GM23248 (cell line): Measurements from ENCODE around the gene SPINK7.

Experiments used
- EZH2 ChIP-seq: fragments of 200-600 bp; sonication (generic); IDR thresholded peaks from 2 replicates; pipeline ENCODE4 v1.6.1; 2018; ENCODE audit warnings: antibody characterized with exemption, mild to moderate bottlenecking; ENCODE audit not compliant: insufficient read depth, poor library complexity, severe bottlenecking
- EZH2phosphoT487 ChIP-seq: fragments of 200-600 bp; sonication (generic); IDR thresholded peaks from 2 replicates; pipeline ENCODE4 v1.6.1; 2018; ENCODE audit warnings: antibody characterized with exemption, moderate library complexity, mild to moderate bottlenecking, low read depth; ENCODE audit not compliant: insufficient read depth

- TF ChIP-seq EZH2 (no peak), EZH2phosphoT487 (no peak)
These were observed 3.2 kb upstream of the SPINK7 start for GRCh38 chr5:148309019-148309418.
